H1 (cell line): ENCODE results near the gene RNF128. TPM values are rescaled to one million over a fixed set of nuclear protein-coding genes. Genes with fewer than 3 reads are reported as not detected.

Experiments used
- CTCF ChIA-PET: fragments of 300-600 bp; sonication (Branson Sonifier 250); formaldehyde crosslinking; loops from one replicate; lab custom pipeline; 2021; ENCODE audit not compliant: partially characterized antibody; lab: Charles Lee
- POLR2A ChIA-PET: fragments of 300-600 bp; sonication (Branson Sonifier 250); formaldehyde crosslinking; loops from one replicate; lab custom pipeline; 2021; ENCODE audit warnings: inconsistent platforms; ENCODE audit not compliant: partially characterized antibody; lab: Charles Lee
- DNase-seq, 2 experiments: peaks; one replicate each; pipeline versions ENCODE4 v3.0.0 to v3.0.0-alpha.2; 2010 to 2022; ENCODE audit warnings: low spot score in 2 of 2, low read depth in 1 of 2, mixed read lengths in 1 of 2
- FAIRE-seq: peaks from 2 replicates; lab custom pipeline; 2011; peaks lifted over from hg19 to GRCh38; lab: Jason Lieb, UNC
- H2AFZ ChIP-seq: 2 replicates; pipeline ENCODE4 v1.8.1; 2012; ENCODE audit warnings: low read length, inconsistent platforms
- H2AK5ac ChIP-seq: 2 replicates; pipeline ENCODE4 v1.6.1; 2013; ENCODE audit warnings: low read depth, low read length
- H2BK120ac ChIP-seq: replicated peaks from 2 replicates; pipeline ENCODE3; 2013; ENCODE audit warnings: low read depth, low read length, inconsistent platforms
- H2BK12ac ChIP-seq: 2 replicates; pipeline ENCODE4 v1.6.1; 2013; ENCODE audit warnings: low read depth, low read length
- H2BK15ac ChIP-seq: 2 replicates; pipeline ENCODE4 v1.6.1; 2013; ENCODE audit warnings: low read length
- H2BK20ac ChIP-seq: 2 replicates; pipeline ENCODE4 v1.6.1; 2013; ENCODE audit warnings: low read length
- H2BK5ac ChIP-seq: 2 replicates; pipeline ENCODE4 v1.6.1; 2013; ENCODE audit warnings: low read depth, low read length
- H3K14ac ChIP-seq: 2 replicates; pipeline ENCODE4 v1.6.1; 2013; ENCODE audit warnings: inconsistent platforms; ENCODE audit not compliant: insufficient read length
- H3K18ac ChIP-seq: 2 replicates; pipeline ENCODE4 v1.6.1; 2013; ENCODE audit warnings: low read length; ENCODE audit errors: extremely low read depth
- H3K23ac ChIP-seq: 2 replicates; pipeline ENCODE4 v1.6.1; 2013; ENCODE audit warnings: inconsistent platforms; ENCODE audit not compliant: insufficient read length
- H3K23me2 ChIP-seq: 2 replicates; pipeline ENCODE4 v1.6.1; 2013; ENCODE audit warnings: low read depth, low read length
- H3K27ac ChIP-seq: 2 replicates; pipeline ENCODE4 v1.6.1; 2011; ENCODE audit warnings: low read depth, low read length, inconsistent platforms
- H3K27me3 ChIP-seq, 4 experiments: replicated peaks in 1 of 4; 1 replicate in 1 of 4; 2 replicates in 3 of 4; pipeline versions ENCODE4 v1.6.1 to v1.8.1; 2011 to 2013; ENCODE audit warnings: low read length in 3 of 4, mild to moderate bottlenecking in 3 of 4, inconsistent platforms in 2 of 4, mixed read lengths in 2 of 4, moderate library complexity in 1 of 4; ENCODE audit not compliant: control insufficient read depth in 3 of 4, insufficient read depth in 3 of 4; ENCODE audit errors: extremely low read depth in 1 of 4
- H3K36me3 ChIP-seq, 4 experiments: 2 replicates each; pipeline versions ENCODE4 v1.6.1 to v1.8.1; 2011 to 2013; ENCODE audit warnings: mild to moderate bottlenecking in 4 of 4, low read length in 3 of 4, moderate library complexity in 2 of 4, control low read depth in 1 of 4, inconsistent platforms in 1 of 4; ENCODE audit not compliant: insufficient read depth in 4 of 4, control insufficient read depth in 2 of 4
- H3K4ac ChIP-seq: replicated peaks from 2 replicates; pipeline ENCODE3; 2013; ENCODE audit warnings: low read length, low read depth, mixed read lengths, inconsistent platforms; ENCODE audit not compliant: insufficient read length
- H3K4me1 ChIP-seq, 4 experiments: replicated peaks in 1 of 4; 1 replicate in 1 of 4; 2 replicates in 3 of 4; pipeline versions ENCODE4 v1.6.1 to v1.8.1; 2011 to 2013; ENCODE audit warnings: low read length in 3 of 4, inconsistent platforms in 2 of 4, mixed read lengths in 1 of 4; ENCODE audit not compliant: insufficient read depth in 4 of 4, control insufficient read depth in 3 of 4
- H3K4me2 ChIP-seq, 2 experiments: 2 replicates each; pipeline versions ENCODE4 v1.6.1 to v1.8.1; 2011 to 2013; ENCODE audit warnings: low read depth in 2 of 2, low read length in 2 of 2, control low read depth in 1 of 2, inconsistent platforms in 1 of 2, mild to moderate bottlenecking in 1 of 2; ENCODE audit not compliant: insufficient read depth in 1 of 2
- H3K4me3 ChIP-seq, 4 experiments: fragments of 200-600, 300-600 bp in 1 of 4; sonication (generic), shearing (Covaris generic), sonication (Bioruptor Twin) in 1 of 4; 2 replicates each; pipeline versions ENCODE4 v1.5.1 to v1.8.1; 2011 to 2016; ENCODE audit warnings: low read length in 4 of 4, low read depth in 3 of 4, control low read depth in 2 of 4, inconsistent platforms in 2 of 4, mild to moderate bottlenecking in 2 of 4, mixed read lengths in 1 of 4, moderate library complexity in 1 of 4; ENCODE audit not compliant: insufficient read depth in 2 of 4; ENCODE audit errors: extremely low read depth in 1 of 4
- H3K56ac ChIP-seq: replicated peaks from 2 replicates; pipeline ENCODE3; 2013; ENCODE audit warnings: low read depth, mild to moderate bottlenecking, mixed read lengths, low read length, inconsistent platforms; ENCODE audit not compliant: insufficient read length
- H3K79me1 ChIP-seq: 2 replicates; pipeline ENCODE4 v1.6.1; 2013; ENCODE audit warnings: low read depth, low read length, control low read depth
- H3K79me2 ChIP-seq, 2 experiments: 2 replicates each; pipeline versions ENCODE4 v1.6.1 to v1.8.1; 2012 to 2013; ENCODE audit warnings: low read length in 2 of 2, mild to moderate bottlenecking in 2 of 2, inconsistent platforms in 1 of 2; ENCODE audit not compliant: insufficient read depth in 2 of 2, control insufficient read depth in 1 of 2
- H3K9ac ChIP-seq, 4 experiments: replicated peaks in 1 of 4; 1 replicate in 1 of 4; 2 replicates in 3 of 4; pipeline versions ENCODE4 v1.6.1 to v1.8.1; 2011 to 2013; ENCODE audit warnings: low read depth in 3 of 4, low read length in 3 of 4, control low read depth in 2 of 4, mild to moderate bottlenecking in 2 of 4, moderate library complexity in 2 of 4, inconsistent platforms in 1 of 4; ENCODE audit errors: extremely low read depth in 1 of 4
- H3K9me3 ChIP-seq, 2 experiments: 2 replicates each; pipeline versions ENCODE4 v1.6.1 to v1.8.1; 2012 to 2013; ENCODE audit warnings: mild to moderate bottlenecking in 2 of 2, moderate library complexity in 2 of 2, control low read depth in 1 of 2, inconsistent platforms in 1 of 2, low read depth in 1 of 2, low read length in 1 of 2, mixed read lengths in 1 of 2; ENCODE audit not compliant: insufficient read depth in 2 of 2
- H4K20me1 ChIP-seq, 2 experiments: replicated peaks in 1 of 2; 2 replicates each; pipeline versions ENCODE3 to v1.8.1; 2011 to 2013; ENCODE audit warnings: inconsistent platforms in 2 of 2, low read length in 2 of 2, mild to moderate bottlenecking in 1 of 2; ENCODE audit not compliant: insufficient read depth in 2 of 2, control insufficient read depth in 1 of 2
- H4K5ac ChIP-seq: 2 replicates; pipeline ENCODE4 v1.6.1; 2013; ENCODE audit warnings: low read length, low read depth, mixed read lengths, inconsistent platforms; ENCODE audit not compliant: insufficient read length
- H4K8ac ChIP-seq: 2 replicates; pipeline ENCODE4 v1.8.0; 2013; ENCODE audit warnings: mild to moderate bottlenecking, moderate library complexity, low read length, inconsistent platforms; ENCODE audit not compliant: insufficient read depth; ENCODE audit errors: extremely low read depth
- H4K91ac ChIP-seq: replicated peaks from 2 replicates; pipeline ENCODE3; 2013; ENCODE audit warnings: low read length, mixed read lengths, inconsistent platforms; ENCODE audit not compliant: insufficient read length
- BRCA1 ChIP-seq: IDR thresholded peaks from 2 replicates; pipeline ENCODE4 v1.6.1; 2012; ENCODE audit warnings: low read depth, low read length, improper control_type of control experiment
- CEBPB ChIP-seq: IDR thresholded peaks from 2 replicates; pipeline ENCODE4 v1.6.1; 2012; ENCODE audit warnings: low read depth, low read length
- CREB1 ChIP-seq: IDR thresholded peaks from 2 replicates; pipeline ENCODE4 v1.6.1; 2012; ENCODE audit warnings: inconsistent platforms
- EZH2 ChIP-seq: fragments of 200-600 bp; sonication (generic); IDR thresholded peaks from 2 replicates; pipeline ENCODE4 v1.7.1; 2012; ENCODE audit warnings: low read depth, mild to moderate bottlenecking, moderate library complexity, low read length, inconsistent platforms; ENCODE audit not compliant: severe bottlenecking
- FOSL1 ChIP-seq: IDR thresholded peaks from 2 replicates; pipeline ENCODE4 v1.6.1; 2011; ENCODE audit warnings: mild to moderate bottlenecking, low read depth, low read length, moderate library complexity; ENCODE audit not compliant: insufficient read depth
- GTF2F1 ChIP-seq: IDR thresholded peaks from 2 replicates; pipeline ENCODE4 v1.6.1; 2012; ENCODE audit warnings: low read depth, low read length, improper control_type of control experiment, borderline replicate concordance
- HDAC2 ChIP-seq, 2 experiments: fragments of 300-600 bp in 1 of 2; sonication (generic) in 1 of 2; IDR thresholded peaks; 2 replicates each; pipeline ENCODE4 v1.6.1; 2011 to 2012; ENCODE audit warnings: low read depth in 2 of 2, low read length in 2 of 2, mild to moderate bottlenecking in 2 of 2, moderate library complexity in 2 of 2, borderline replicate concordance in 1 of 2, inconsistent platforms in 1 of 2
- HDAC6 ChIP-seq: IDR thresholded peaks from one replicate; pipeline ENCODE4 v1.7.1; 2012; ENCODE audit warnings: low read depth, mild to moderate bottlenecking, inconsistent platforms, low read length, moderate library complexity
- JUN ChIP-seq: IDR thresholded peaks from 2 replicates; pipeline ENCODE4 v1.6.1; 2011; ENCODE audit warnings: low read depth, mild to moderate bottlenecking, improper control_type of control experiment, low read length
- KDM5A ChIP-seq: fragments of 200-600 bp; IDR thresholded peaks from 2 replicates; pipeline ENCODE4 v1.7.1; 2012; ENCODE audit warnings: mild to moderate bottlenecking, low read length, inconsistent platforms, mixed read lengths
- NANOG ChIP-seq: IDR thresholded peaks from 2 replicates; pipeline ENCODE4 v1.6.1; 2011; ENCODE audit warnings: low read length, low read depth, mild to moderate bottlenecking, inconsistent platforms; ENCODE audit not compliant: insufficient read depth, poor library complexity, severe bottlenecking
- NRF1 ChIP-seq: IDR thresholded peaks from 2 replicates; pipeline ENCODE4 v1.6.1; 2011; ENCODE audit warnings: mild to moderate bottlenecking, low read depth, low read length, improper control_type of control experiment
- RAD21 ChIP-seq, 2 experiments: IDR thresholded peaks in 1 of 2; conservative IDR thresholded peaks in 1 of 2; 2 replicates each; pipeline ENCODE4 v1.6.1; 2011; ENCODE audit warnings: low read depth in 2 of 2, low read length in 2 of 2, improper control_type of control experiment in 1 of 2, inconsistent platforms in 1 of 2, mild to moderate bottlenecking in 1 of 2, moderate library complexity in 1 of 2
- SP4 ChIP-seq: IDR thresholded peaks from 2 replicates; pipeline ENCODE4 v1.6.1; 2012; ENCODE audit warnings: low read length, inconsistent platforms
- YY1 ChIP-seq: IDR thresholded peaks from 2 replicates; pipeline ENCODE4 v1.6.1; 2011; ENCODE audit warnings: low read depth, mild to moderate bottlenecking, low read length
- WGBS, 2 experiments: shearing (Covaris generic) in 1 of 2; methylation state at CpG; one replicate each; pipeline versions ENCODE4 v1.1.6 to v1.1.7; 2013 to 2015; ENCODE audit warnings: low lambda C conversion rate in 2 of 2, mixed read lengths in 2 of 2, inconsistent platforms in 1 of 2, low coverage in 1 of 2, missing lambda C conversion rate in 1 of 2; ENCODE audit not compliant: insufficient replicate concordance in 2 of 2, insufficient coverage in 1 of 2, insufficient read length in 1 of 2; ENCODE audit errors: extremely low coverage in 1 of 2, missing lambda C conversion rate in 1 of 2; 5-methylcytosine and 5-hydroxymethylcytosine counted together
- polyA plus RNA-seq, 7 experiments: library from polyadenylated mRNA; depleted of rRNA in 3 of 7; stranded (reverse) in 5 of 7; unstranded in 2 of 7; fragments of >200 nt in 5 of 7; fragments of 200-250 nt in 2 of 7; gene quantifications; 1 replicate in 5 of 7; 2 replicates in 1 of 7; 4 replicates in 1 of 7; pipeline versions ENCODE4 v1.2.1 to v1.2.3, GENCODE V29; 2011 to 2013; ENCODE audit warnings: missing spikeins in 2 of 7, mixed read lengths in 2 of 7
- total RNA-seq: library from RNA; stranded (reverse); fragmentation: NEBNext Ultra II Directional; extraction: Animal tissue kit (Norgen Biotek cat#: 25700); gene quantifications from 2 replicates; pipeline ENCODE4 v1.2.1, GENCODE V29; 2021

The RNF128 gene
- total and polyA plus RNA-seq, 2 of the 8 experiments (the other 6 are each of a cell fraction or from before 2014, with no cell fraction given) = 0.74 to 2.0 TPM

DNA sequence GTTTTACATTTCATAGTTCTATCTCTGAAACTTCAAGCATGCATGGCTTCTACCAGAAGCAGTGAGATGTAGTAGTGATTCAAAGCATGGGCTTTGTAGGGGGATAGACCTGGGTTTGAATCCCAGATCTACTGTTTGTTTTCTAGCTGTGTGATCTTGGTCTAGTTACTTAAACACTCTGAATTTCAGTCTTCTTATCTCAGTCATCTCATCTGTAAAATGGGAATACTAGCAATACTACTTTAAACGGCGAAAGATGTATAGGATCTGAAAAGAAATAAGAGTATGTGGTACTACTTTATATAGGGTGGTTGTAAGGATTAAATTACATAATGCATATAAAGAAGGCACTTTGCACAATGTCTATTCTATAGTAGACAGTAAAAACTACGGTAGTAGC is 20.0 kb upstream of the RNF128 start:
- H2BK12ac ChIP-seq = no peak overlapping the region
- H3K9ac ChIP-seq = no peak overlapping the region
- H3K4me3 ChIP-seq = no peak overlapping the region
- no peak overlapping the region for H3K18ac ChIP-seq
- no peak overlapping the region for H2BK5ac ChIP-seq
- H3K4me1 ChIP-seq = no peaks in the 10 kb centered on the region
- H2AFZ ChIP-seq = no peak overlapping the region
- H3K23ac ChIP-seq = no peak overlapping the region
- DNase-seq (no peak), FAIRE-seq (no peak)
- no peaks in the 10 kb centered on the region for H3K27me3 ChIP-seq
- no peak overlapping the region for H2BK20ac ChIP-seq
- H3K4ac ChIP-seq = no peak overlapping the region
- H2AK5ac ChIP-seq = no peak overlapping the region
- no peak overlapping the region for H3K56ac ChIP-seq
- no peak overlapping the region for H4K8ac ChIP-seq
- no peak overlapping the region for H4K5ac ChIP-seq
- H3K4me2 ChIP-seq = no peak overlapping the region
- CTCF ChIA-PET = interaction anchor here (0.6 kb wide), 1 partner anchor 220 kb away, joined by 3 read pairs; no protein-coding TSS in a partner anchor
- H3K9me3 ChIP-seq = no peaks in the 10 kb centered on the region
- no peaks in the 10 kb centered on the region for H4K20me1 ChIP-seq
- H2BK120ac ChIP-seq = no peak overlapping the region
- H4K91ac ChIP-seq = no peak overlapping the region
- H3K23me2 ChIP-seq = no peaks in the 10 kb centered on the region
- no peaks in the 10 kb centered on the region for H3K36me3 ChIP-seq
- WGBS, 2 experiments = 100% methylated on average over 3 of the region's 3 CpGs; no CpG with 5 or more reads in 1 of the 2 experiments
- no peak overlapping the region for H3K27ac ChIP-seq
- POLR2A ChIA-PET = no interaction called here
- no peaks in the 10 kb centered on the region for H3K79me1 ChIP-seq
- no peak overlapping the region for H2BK15ac ChIP-seq
- no peak overlapping the region for H3K14ac ChIP-seq
- H3K79me2 ChIP-seq = no peaks in the 10 kb centered on the region
- TF ChIP-seq SP4 = no peak
- TF ChIP-seq NRF1 = no peak
- no peak for TF ChIP-seq NANOG
- TF ChIP-seq BRCA1 = no peak
- no peak for TF ChIP-seq KDM5A
- no peak for TF ChIP-seq FOSL1
- TF ChIP-seq YY1 = no peak
- no peak for TF ChIP-seq RAD21 (IDR thresholded peaks at IDR 0.05 in 1 of 2, conservative IDR thresholded peaks at IDR 0.05 in 1 of 2; ENCODE audit: low read depth in 2 of 2, low read length in 2 of 2)
- no peak for TF ChIP-seq EZH2
- TF ChIP-seq HDAC6 = no peak
- no peak for TF ChIP-seq GTF2F1
- TF ChIP-seq JUN = no peak
- no peak for TF ChIP-seq CEBPB
- no peak for TF ChIP-seq HDAC2 (IDR thresholded peaks at IDR 0.05; ENCODE audit: borderline replicate concordance in 1 of 2, low read depth in 2 of 2, low read length in 2 of 2)
- no peak for TF ChIP-seq CREB1
